H1 (cell line): ENCODE measurements around the gene DNAJB7. TPM values are rescaled to one million over a fixed set of nuclear protein-coding genes. Genes with fewer than 3 reads are reported as not detected.

Experiments used
- CTCF ChIA-PET: fragments of 300-600 bp; sonication (Branson Sonifier 250); formaldehyde crosslinking; loops from one replicate; lab custom pipeline; 2021; ENCODE audit not compliant: partially characterized antibody; lab: Charles Lee
- POLR2A ChIA-PET: fragments of 300-600 bp; sonication (Branson Sonifier 250); formaldehyde crosslinking; loops from one replicate; lab custom pipeline; 2021; ENCODE audit warnings: inconsistent platforms; ENCODE audit not compliant: partially characterized antibody; lab: Charles Lee
- DNase-seq, 2 experiments: peaks; one replicate each; pipeline versions ENCODE4 v3.0.0 to v3.0.0-alpha.2; 2010 to 2022; ENCODE audit warnings: low spot score in 2 of 2, low read depth in 1 of 2, mixed read lengths in 1 of 2
- FAIRE-seq: peaks from 2 replicates; lab custom pipeline; 2011; peaks lifted over from hg19 to GRCh38; lab: Jason Lieb, UNC
- H2AFZ ChIP-seq: 2 replicates; pipeline ENCODE4 v1.8.1; 2012; ENCODE audit warnings: low read length, inconsistent platforms
- H2AK5ac ChIP-seq: 2 replicates; pipeline ENCODE4 v1.6.1; 2013; ENCODE audit warnings: low read depth, low read length
- H2BK120ac ChIP-seq: replicated peaks from 2 replicates; pipeline ENCODE3; 2013; ENCODE audit warnings: low read depth, low read length, inconsistent platforms
- H2BK12ac ChIP-seq: 2 replicates; pipeline ENCODE4 v1.6.1; 2013; ENCODE audit warnings: low read depth, low read length
- H2BK15ac ChIP-seq: 2 replicates; pipeline ENCODE4 v1.6.1; 2013; ENCODE audit warnings: low read length
- H2BK20ac ChIP-seq: 2 replicates; pipeline ENCODE4 v1.6.1; 2013; ENCODE audit warnings: low read length
- H2BK5ac ChIP-seq: 2 replicates; pipeline ENCODE4 v1.6.1; 2013; ENCODE audit warnings: low read depth, low read length
- H3K14ac ChIP-seq: 2 replicates; pipeline ENCODE4 v1.6.1; 2013; ENCODE audit warnings: inconsistent platforms; ENCODE audit not compliant: insufficient read length
- H3K18ac ChIP-seq: 2 replicates; pipeline ENCODE4 v1.6.1; 2013; ENCODE audit warnings: low read length; ENCODE audit errors: extremely low read depth
- H3K23ac ChIP-seq: 2 replicates; pipeline ENCODE4 v1.6.1; 2013; ENCODE audit warnings: inconsistent platforms; ENCODE audit not compliant: insufficient read length
- H3K23me2 ChIP-seq: 2 replicates; pipeline ENCODE4 v1.6.1; 2013; ENCODE audit warnings: low read depth, low read length
- H3K27ac ChIP-seq: 2 replicates; pipeline ENCODE4 v1.6.1; 2011; ENCODE audit warnings: low read depth, low read length, inconsistent platforms
- H3K27me3 ChIP-seq, 4 experiments: replicated peaks in 1 of 4; 1 replicate in 1 of 4; 2 replicates in 3 of 4; pipeline versions ENCODE4 v1.6.1 to v1.8.1; 2011 to 2013; ENCODE audit warnings: low read length in 3 of 4, mild to moderate bottlenecking in 3 of 4, inconsistent platforms in 2 of 4, mixed read lengths in 2 of 4, moderate library complexity in 1 of 4; ENCODE audit not compliant: control insufficient read depth in 3 of 4, insufficient read depth in 3 of 4; ENCODE audit errors: extremely low read depth in 1 of 4
- H3K36me3 ChIP-seq, 4 experiments: 2 replicates each; pipeline versions ENCODE4 v1.6.1 to v1.8.1; 2011 to 2013; ENCODE audit warnings: mild to moderate bottlenecking in 4 of 4, low read length in 3 of 4, moderate library complexity in 2 of 4, control low read depth in 1 of 4, inconsistent platforms in 1 of 4; ENCODE audit not compliant: insufficient read depth in 4 of 4, control insufficient read depth in 2 of 4
- H3K4ac ChIP-seq: replicated peaks from 2 replicates; pipeline ENCODE3; 2013; ENCODE audit warnings: low read length, low read depth, mixed read lengths, inconsistent platforms; ENCODE audit not compliant: insufficient read length
- H3K4me1 ChIP-seq, 4 experiments: replicated peaks in 1 of 4; 1 replicate in 1 of 4; 2 replicates in 3 of 4; pipeline versions ENCODE4 v1.6.1 to v1.8.1; 2011 to 2013; ENCODE audit warnings: low read length in 3 of 4, inconsistent platforms in 2 of 4, mixed read lengths in 1 of 4; ENCODE audit not compliant: insufficient read depth in 4 of 4, control insufficient read depth in 3 of 4
- H3K4me2 ChIP-seq, 2 experiments: 2 replicates each; pipeline versions ENCODE4 v1.6.1 to v1.8.1; 2011 to 2013; ENCODE audit warnings: low read depth in 2 of 2, low read length in 2 of 2, control low read depth in 1 of 2, inconsistent platforms in 1 of 2, mild to moderate bottlenecking in 1 of 2; ENCODE audit not compliant: insufficient read depth in 1 of 2
- H3K4me3 ChIP-seq, 4 experiments: fragments of 200-600, 300-600 bp in 1 of 4; sonication (generic), shearing (Covaris generic), sonication (Bioruptor Twin) in 1 of 4; 2 replicates each; pipeline versions ENCODE4 v1.5.1 to v1.8.1; 2011 to 2016; ENCODE audit warnings: low read length in 4 of 4, low read depth in 3 of 4, control low read depth in 2 of 4, inconsistent platforms in 2 of 4, mild to moderate bottlenecking in 2 of 4, mixed read lengths in 1 of 4, moderate library complexity in 1 of 4; ENCODE audit not compliant: insufficient read depth in 2 of 4; ENCODE audit errors: extremely low read depth in 1 of 4
- H3K56ac ChIP-seq: replicated peaks from 2 replicates; pipeline ENCODE3; 2013; ENCODE audit warnings: low read depth, mild to moderate bottlenecking, mixed read lengths, low read length, inconsistent platforms; ENCODE audit not compliant: insufficient read length
- H3K79me1 ChIP-seq: 2 replicates; pipeline ENCODE4 v1.6.1; 2013; ENCODE audit warnings: low read depth, low read length, control low read depth
- H3K79me2 ChIP-seq, 2 experiments: 2 replicates each; pipeline versions ENCODE4 v1.6.1 to v1.8.1; 2012 to 2013; ENCODE audit warnings: low read length in 2 of 2, mild to moderate bottlenecking in 2 of 2, inconsistent platforms in 1 of 2; ENCODE audit not compliant: insufficient read depth in 2 of 2, control insufficient read depth in 1 of 2
- H3K9ac ChIP-seq, 4 experiments: replicated peaks in 1 of 4; 1 replicate in 1 of 4; 2 replicates in 3 of 4; pipeline versions ENCODE4 v1.6.1 to v1.8.1; 2011 to 2013; ENCODE audit warnings: low read depth in 3 of 4, low read length in 3 of 4, control low read depth in 2 of 4, mild to moderate bottlenecking in 2 of 4, moderate library complexity in 2 of 4, inconsistent platforms in 1 of 4; ENCODE audit errors: extremely low read depth in 1 of 4
- H3K9me3 ChIP-seq, 2 experiments: 2 replicates each; pipeline versions ENCODE4 v1.6.1 to v1.8.1; 2012 to 2013; ENCODE audit warnings: mild to moderate bottlenecking in 2 of 2, moderate library complexity in 2 of 2, control low read depth in 1 of 2, inconsistent platforms in 1 of 2, low read depth in 1 of 2, low read length in 1 of 2, mixed read lengths in 1 of 2; ENCODE audit not compliant: insufficient read depth in 2 of 2
- H4K20me1 ChIP-seq, 2 experiments: replicated peaks in 1 of 2; 2 replicates each; pipeline versions ENCODE3 to v1.8.1; 2011 to 2013; ENCODE audit warnings: inconsistent platforms in 2 of 2, low read length in 2 of 2, mild to moderate bottlenecking in 1 of 2; ENCODE audit not compliant: insufficient read depth in 2 of 2, control insufficient read depth in 1 of 2
- H4K5ac ChIP-seq: 2 replicates; pipeline ENCODE4 v1.6.1; 2013; ENCODE audit warnings: low read length, low read depth, mixed read lengths, inconsistent platforms; ENCODE audit not compliant: insufficient read length
- H4K8ac ChIP-seq: 2 replicates; pipeline ENCODE4 v1.8.0; 2013; ENCODE audit warnings: mild to moderate bottlenecking, moderate library complexity, low read length, inconsistent platforms; ENCODE audit not compliant: insufficient read depth; ENCODE audit errors: extremely low read depth
- H4K91ac ChIP-seq: replicated peaks from 2 replicates; pipeline ENCODE3; 2013; ENCODE audit warnings: low read length, mixed read lengths, inconsistent platforms; ENCODE audit not compliant: insufficient read length
- CBX5 ChIP-seq: fragments of 300-800, 300-1000 bp; sonication (generic); IDR thresholded peaks from 2 replicates; pipeline ENCODE4 v1.7.1; 2016; ENCODE audit warnings: antibody characterized with exemption, low read length, low read depth
- CHD2 ChIP-seq: IDR thresholded peaks from 2 replicates; pipeline ENCODE4 v1.6.1; 2012; ENCODE audit warnings: low read length, improper control_type of control experiment
- E2F6 ChIP-seq: IDR thresholded peaks from 2 replicates; pipeline ENCODE4 v1.6.1; 2012; ENCODE audit warnings: inconsistent platforms
- GTF2F1 ChIP-seq: IDR thresholded peaks from 2 replicates; pipeline ENCODE4 v1.6.1; 2012; ENCODE audit warnings: low read depth, low read length, improper control_type of control experiment, borderline replicate concordance
- KDM1A ChIP-seq: fragments of 200-600, 300-600 bp; sonication (generic); IDR thresholded peaks from 2 replicates; pipeline ENCODE4 v1.7.1; 2016; ENCODE audit warnings: mild to moderate bottlenecking, low read length, borderline replicate concordance
- NANOG ChIP-seq: IDR thresholded peaks from 2 replicates; pipeline ENCODE4 v1.6.1; 2011; ENCODE audit warnings: low read length, low read depth, mild to moderate bottlenecking, inconsistent platforms; ENCODE audit not compliant: insufficient read depth, poor library complexity, severe bottlenecking
- POLR2A ChIP-seq, 2 experiments: IDR thresholded peaks; 1 replicate in 1 of 2; 2 replicates in 1 of 2; pipeline ENCODE4 v1.6.1; 2011; ENCODE audit warnings: low read depth in 2 of 2, low read length in 2 of 2, mild to moderate bottlenecking in 2 of 2; ENCODE audit errors: control extremely low read depth in 1 of 2
- TAF7 ChIP-seq: optimal IDR thresholded peaks from 2 replicates; pipeline ENCODE3; 2011; ENCODE audit warnings: low read depth, mild to moderate bottlenecking, inconsistent platforms, low read length, moderate library complexity, borderline replicate concordance
- TCF12 ChIP-seq: IDR thresholded peaks from 2 replicates; pipeline ENCODE4 v1.6.1; 2011; ENCODE audit warnings: low read depth, mild to moderate bottlenecking, low read length
- WGBS, 2 experiments: shearing (Covaris generic) in 1 of 2; methylation state at CpG; one replicate each; pipeline versions ENCODE4 v1.1.6 to v1.1.7; 2013 to 2015; ENCODE audit warnings: low lambda C conversion rate in 2 of 2, mixed read lengths in 2 of 2, inconsistent platforms in 1 of 2, low coverage in 1 of 2, missing lambda C conversion rate in 1 of 2; ENCODE audit not compliant: insufficient replicate concordance in 2 of 2, insufficient coverage in 1 of 2, insufficient read length in 1 of 2; ENCODE audit errors: extremely low coverage in 1 of 2, missing lambda C conversion rate in 1 of 2; 5-methylcytosine and 5-hydroxymethylcytosine counted together
- polyA plus RNA-seq, 7 experiments: library from polyadenylated mRNA; depleted of rRNA in 3 of 7; stranded (reverse) in 5 of 7; unstranded in 2 of 7; fragments of >200 nt in 5 of 7; fragments of 200-250 nt in 2 of 7; gene quantifications; 1 replicate in 5 of 7; 2 replicates in 1 of 7; 4 replicates in 1 of 7; pipeline versions ENCODE4 v1.2.1 to v1.2.3, GENCODE V29; 2011 to 2013; ENCODE audit warnings: missing spikeins in 2 of 7, mixed read lengths in 2 of 7
- total RNA-seq: library from RNA; stranded (reverse); fragmentation: NEBNext Ultra II Directional; extraction: Animal tissue kit (Norgen Biotek cat#: 25700); gene quantifications from 2 replicates; pipeline ENCODE4 v1.2.1, GENCODE V29; 2021

The DNAJB7 gene
- total and polyA plus RNA-seq, 2 of the 8 experiments (the other 6 are each of a cell fraction or from before 2014, with no cell fraction given): not detected

GRCh38 chr22:40876907-40877306 is 15.0 kb upstream of the DNAJB7 start:
- no peak overlapping the region for H2AFZ ChIP-seq
- 92% methylated on average over 1 of the region's 1 CpG; no CpG with 5 or more reads in 1 of the 2 experiments for WGBS, 2 experiments
- POLR2A ChIA-PET: interaction anchor here (1.5 to 1.8 kb wide), 2 partner anchors 9 to 19 kb away, joined by 6 to 8 read pairs; partner anchors contain the start of gene XPNPEP3

More at GRCh38 chr22:40876907-40877306, 15.0 kb upstream of the DNAJB7 start:
- CTCF ChIA-PET: interaction anchor here (1.7 kb wide), 1 partner anchor 17 kb away, joined by 3 read pairs; no protein-coding TSS in a partner anchor
- no peak overlapping the region for H2AK5ac ChIP-seq
- no peak overlapping the region for H3K18ac ChIP-seq
- H3K27me3 ChIP-seq: no peaks in the 10 kb centered on the region
- H3K23me2 ChIP-seq: no peaks in the 10 kb centered on the region
- no peak overlapping the region for H4K8ac ChIP-seq
- no peaks in the 10 kb centered on the region for H3K79me1 ChIP-seq
- no peak overlapping the region for H2BK12ac ChIP-seq
- no peaks in the 10 kb centered on the region for H4K20me1 ChIP-seq
- no peak overlapping the region for H3K14ac ChIP-seq
- H3K9ac ChIP-seq: no peak overlapping the region
- H3K79me2 ChIP-seq: no peaks in the 10 kb centered on the region
- H4K5ac ChIP-seq: no peak overlapping the region
- no peak overlapping the region for H3K4me3 ChIP-seq
- no peak overlapping the region for H3K4me2 ChIP-seq
- H3K23ac ChIP-seq: no peak overlapping the region
- DNase-seq (no peak), FAIRE-seq (no peak)
- no peak overlapping the region for H2BK120ac ChIP-seq
- H2BK15ac ChIP-seq: no peak overlapping the region
- no peak overlapping the region for H3K56ac ChIP-seq
- TF ChIP-seq TAF7 (no peak), E2F6 (no peak), NANOG (no peak), POLR2A (IDR thresholded peaks at IDR 0.05; ENCODE audit: control extremely low read depth in 1 of 2, low read depth in 2 of 2, low read length in 2 of 2) (no peak), CBX5 (no peak), KDM1A (no peak), TCF12 (no peak), CHD2 (no peak), GTF2F1 (no peak)
- no peak overlapping the region for H4K91ac ChIP-seq
- no peak overlapping the region for H3K4ac ChIP-seq
- no peak overlapping the region for H2BK20ac ChIP-seq
- peaks cover 0 to 8% (median 3%) of the 10 kb centered on the region in 4 experiments; a peak in 5 of 8 replicates for H3K36me3 ChIP-seq
- no peak overlapping the region for H3K27ac ChIP-seq
- no peaks in the 10 kb centered on the region for H3K4me1 ChIP-seq
- H2BK5ac ChIP-seq: no peak overlapping the region
- no peaks in the 10 kb centered on the region for H3K9me3 ChIP-seq
